NB4 (cell line): ENCODE results near the gene ETV7.

Experiments
- DNase-seq: peaks from one replicate; pipeline ENCODE4 v3.0.0; 2010; ENCODE audit warnings: low read depth
- H3K4me3 ChIP-seq: one replicate; pipeline ENCODE4 v1.5.1; 2011; ENCODE audit warnings: mild to moderate bottlenecking, low read depth, low read length, moderate library complexity
- MYC ChIP-seq: IDR thresholded peaks from 2 replicates; pipeline ENCODE4 v1.6.1; 2011; ENCODE audit warnings: low read depth, low read length
- POLR2A ChIP-seq: IDR thresholded peaks from 2 replicates; pipeline ENCODE4 v1.6.1; 2011; ENCODE audit warnings: mild to moderate bottlenecking; ENCODE audit not compliant: insufficient read length; ENCODE audit errors: extremely low read depth
- TF ChIP-seq, protein P1 (sequence below): IDR thresholded peaks from one replicate; pipeline ENCODE4 v1.5.1; 2012; ENCODE audit warnings: low read depth, low read length
- TF ChIP-seq, protein P2 (sequence below): IDR thresholded peaks from 2 replicates; pipeline ENCODE4 v1.6.1; 2011; ENCODE audit warnings: low read depth, low read length

Gene ETV7

DNA sequence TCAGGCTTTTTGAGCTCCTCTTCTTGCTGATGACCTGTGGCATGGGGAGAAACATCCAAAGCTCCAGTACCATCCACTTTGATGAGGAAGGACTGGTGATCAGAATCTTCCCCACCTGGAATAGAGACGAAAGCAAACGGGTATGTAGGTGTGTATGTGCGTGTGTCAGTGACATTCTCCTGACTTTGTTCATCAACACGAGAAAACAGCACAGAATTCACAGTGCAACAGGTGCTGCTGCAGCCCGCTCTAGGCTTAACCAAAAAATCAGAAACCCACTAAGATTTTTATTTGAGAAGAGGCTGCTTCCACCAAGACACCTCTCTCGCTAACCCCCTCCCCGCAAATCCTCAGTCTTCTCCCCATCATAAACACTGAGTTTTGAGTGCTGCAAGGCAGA, 58.9 kb downstream of the ETV7 start:
- no peak overlapping the region for H3K4me3 ChIP-seq
- no peak for DNase-seq
- TF ChIP-seq POLR2A = no peak
- TF ChIP-seq, protein P1, sequence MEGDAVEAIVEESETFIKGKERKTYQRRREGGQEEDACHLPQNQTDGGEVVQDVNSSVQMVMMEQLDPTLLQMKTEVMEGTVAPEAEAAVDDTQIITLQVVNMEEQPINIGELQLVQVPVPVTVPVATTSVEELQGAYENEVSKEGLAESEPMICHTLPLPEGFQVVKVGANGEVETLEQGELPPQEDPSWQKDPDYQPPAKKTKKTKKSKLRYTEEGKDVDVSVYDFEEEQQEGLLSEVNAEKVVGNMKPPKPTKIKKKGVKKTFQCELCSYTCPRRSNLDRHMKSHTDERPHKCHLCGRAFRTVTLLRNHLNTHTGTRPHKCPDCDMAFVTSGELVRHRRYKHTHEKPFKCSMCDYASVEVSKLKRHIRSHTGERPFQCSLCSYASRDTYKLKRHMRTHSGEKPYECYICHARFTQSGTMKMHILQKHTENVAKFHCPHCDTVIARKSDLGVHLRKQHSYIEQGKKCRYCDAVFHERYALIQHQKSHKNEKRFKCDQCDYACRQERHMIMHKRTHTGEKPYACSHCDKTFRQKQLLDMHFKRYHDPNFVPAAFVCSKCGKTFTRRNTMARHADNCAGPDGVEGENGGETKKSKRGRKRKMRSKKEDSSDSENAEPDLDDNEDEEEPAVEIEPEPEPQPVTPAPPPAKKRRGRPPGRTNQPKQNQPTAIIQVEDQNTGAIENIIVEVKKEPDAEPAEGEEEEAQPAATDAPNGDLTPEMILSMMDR = no peak
- TF ChIP-seq, protein P2, sequence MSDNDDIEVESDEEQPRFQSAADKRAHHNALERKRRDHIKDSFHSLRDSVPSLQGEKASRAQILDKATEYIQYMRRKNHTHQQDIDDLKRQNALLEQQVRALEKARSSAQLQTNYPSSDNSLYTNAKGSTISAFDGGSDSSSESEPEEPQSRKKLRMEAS = no peak
- TF ChIP-seq MYC = no peak

DNA sequence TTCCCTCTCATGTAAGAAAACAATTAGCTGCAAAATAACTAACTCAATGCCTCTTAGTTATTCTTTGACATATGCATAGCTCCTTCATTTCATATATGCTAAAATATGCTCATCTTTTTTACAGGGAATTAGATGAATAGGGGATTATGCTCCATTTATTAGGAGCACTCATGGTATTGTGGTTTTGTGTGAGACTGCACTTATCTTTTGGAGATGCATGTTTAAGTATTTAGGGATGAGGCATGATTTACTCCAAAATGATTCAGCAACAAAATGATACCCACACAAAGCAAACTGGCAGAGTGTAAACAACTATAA, 59.6 kb downstream of the ETV7 start:
- TF ChIP-seq, protein P2 = no peak
- TF ChIP-seq, protein P1 = no peak
- TF ChIP-seq MYC (no peak), POLR2A (no peak)
- no peak for DNase-seq
- no peak overlapping the region for H3K4me3 ChIP-seq

DNA sequence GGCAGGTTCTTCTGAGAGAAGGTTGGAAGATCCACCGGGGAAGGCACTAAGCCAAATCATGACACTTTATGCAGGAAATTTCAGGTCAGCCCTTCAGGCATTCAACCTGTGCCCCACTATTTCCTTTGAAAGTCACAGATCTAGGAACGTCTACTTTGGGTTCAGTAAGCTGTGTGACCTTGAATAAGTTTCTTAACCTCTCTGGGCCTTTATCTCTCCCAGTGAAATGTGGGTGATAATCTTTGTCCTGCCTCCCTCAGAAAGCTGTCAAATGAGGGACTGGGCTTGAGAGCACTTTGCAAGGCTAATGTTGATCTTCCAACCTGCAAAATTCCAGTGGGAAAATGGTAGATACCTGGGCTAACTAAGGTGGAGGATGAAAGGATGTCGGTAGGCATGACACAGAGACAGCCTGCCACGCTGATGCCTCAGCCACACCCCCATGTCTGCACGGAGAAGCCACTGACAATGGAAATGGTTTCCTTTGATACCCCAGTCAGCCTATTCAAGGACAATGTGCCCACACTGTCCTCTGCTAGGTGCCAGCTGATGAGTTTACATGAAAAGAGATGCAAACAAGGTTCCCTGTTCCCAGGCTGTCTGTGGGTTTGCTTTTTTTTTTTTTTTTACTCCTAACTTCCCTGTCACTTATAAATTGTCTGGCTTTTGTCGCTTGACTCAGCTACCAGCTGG, 60.1 kb downstream of the ETV7 start:
- no peak for TF ChIP-seq POLR2A
- no peak overlapping the region for H3K4me3 ChIP-seq
- peak; percentile 35 for DNase-seq

DNA sequence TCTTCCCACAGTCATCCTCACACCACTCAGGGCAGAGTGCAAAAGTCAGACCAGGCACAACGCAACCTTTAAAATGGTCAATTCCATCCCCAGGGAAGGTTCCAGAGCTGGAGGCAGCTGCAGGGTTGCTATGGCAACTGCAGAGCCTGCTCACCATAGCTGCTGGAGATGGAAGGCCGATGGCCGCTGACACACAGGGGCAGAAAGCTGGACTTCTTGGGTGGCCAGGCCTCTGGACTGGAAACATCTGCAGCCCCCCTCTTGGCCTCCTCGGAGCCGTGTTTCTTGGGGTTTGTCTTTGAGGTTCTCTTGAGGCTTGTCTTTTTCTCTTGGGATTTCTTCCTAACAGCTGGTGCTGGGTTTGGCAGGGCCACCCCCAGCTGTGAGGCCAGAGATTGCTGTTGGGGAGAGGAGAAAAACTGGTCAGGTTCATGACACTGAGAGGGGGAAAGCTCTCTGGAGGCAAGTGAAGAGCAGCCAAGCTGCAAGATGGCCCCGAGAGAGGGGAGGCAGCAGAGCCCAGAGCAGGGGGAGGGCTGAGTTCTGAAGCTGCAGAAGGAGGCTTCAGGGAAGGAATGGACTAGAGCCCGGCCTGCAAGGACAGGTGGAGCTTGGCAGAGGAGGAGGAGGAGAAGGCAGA, 61.0 kb downstream of the ETV7 start:
- no peak overlapping the region for H3K4me3 ChIP-seq
- DNase-seq = peak; percentile 48
- TF ChIP-seq MYC = no peak
- TF ChIP-seq, protein P1 = no peak
- TF ChIP-seq, protein P2 = no peak
- no peak for TF ChIP-seq POLR2A

DNA sequence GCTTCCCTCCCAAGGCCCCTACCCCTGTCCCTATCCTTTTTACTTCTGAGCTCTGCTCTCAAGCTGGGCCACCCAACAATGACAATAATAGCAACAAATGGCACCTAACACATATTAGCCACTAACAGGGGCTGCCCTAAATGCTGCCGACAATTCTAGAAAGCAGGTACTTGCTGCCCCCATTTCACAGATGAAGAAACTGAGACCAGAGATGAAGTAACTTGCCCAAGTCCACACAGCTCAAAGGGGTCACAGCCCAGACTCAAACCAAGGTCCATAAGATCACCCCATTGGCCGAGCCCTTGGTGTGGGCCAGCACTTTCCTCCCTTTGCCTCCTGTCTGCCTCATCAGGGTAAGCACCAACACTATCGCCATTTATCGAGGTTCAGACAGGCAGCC, 62.8 kb downstream of the ETV7 start:
- TF ChIP-seq, protein P1 = no peak
- TF ChIP-seq, protein P2 = no peak
- no peak for DNase-seq
- no peak overlapping the region for H3K4me3 ChIP-seq

DNA sequence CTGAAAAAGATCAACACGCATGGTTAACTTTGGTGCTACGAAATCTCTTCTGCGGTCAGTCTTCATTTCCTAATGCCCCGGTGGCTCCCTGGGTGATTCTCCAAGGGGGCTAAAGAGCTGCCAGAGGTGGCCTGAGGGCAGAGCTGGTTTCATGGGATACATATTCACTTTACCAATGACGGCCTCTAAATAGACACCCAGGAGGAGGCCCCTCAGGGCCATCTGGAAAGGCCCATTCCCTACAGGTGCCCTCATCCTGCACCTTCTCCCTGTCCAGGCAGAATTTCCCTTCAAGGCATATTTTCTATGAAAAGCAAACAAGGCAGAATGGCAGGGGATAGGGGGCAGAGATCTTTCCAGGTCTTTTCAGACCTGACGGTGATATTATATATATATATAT, 63.3 kb downstream of the ETV7 start:
- no peak for DNase-seq
- H3K4me3 ChIP-seq = no peak overlapping the region
- TF ChIP-seq, protein P2 = no peak
- TF ChIP-seq POLR2A (no peak), MYC (no peak)
- TF ChIP-seq, protein P1 = no peak
